ENCODE data around the gene FOXC2. TPM values are rescaled to one million over a fixed set of nuclear protein-coding genes. Genes with fewer than 3 reads are reported as not detected.

The FOXC2 gene
- total RNA-seq, 1 donor from 2014 or later: 77.8 TPM

DNA sequence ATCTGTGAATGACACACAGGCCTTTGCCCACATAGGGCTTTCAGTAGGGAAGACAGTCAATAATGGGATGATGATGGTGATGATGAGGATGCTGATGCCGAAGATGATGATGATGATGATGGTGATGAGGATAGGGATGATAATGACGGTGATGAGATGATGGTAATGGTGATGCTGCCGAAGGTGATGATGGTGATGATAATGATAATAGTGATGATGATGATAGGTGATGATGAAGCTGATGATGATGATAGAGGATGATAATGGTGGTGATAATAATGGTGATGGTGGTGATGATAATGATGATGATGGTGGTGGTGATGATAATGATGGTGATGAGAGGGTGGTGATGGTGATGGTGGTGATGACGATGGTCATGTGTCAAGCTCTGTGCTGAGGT lies 24.6 kb downstream of the FOXC2 start:
- H3K4me1 Mint-ChIP-seq (ENCODE audit: low read depth): peaks cover 48% of the 10 kb centered on the region
- TF ChIP-seq, protein P1, sequence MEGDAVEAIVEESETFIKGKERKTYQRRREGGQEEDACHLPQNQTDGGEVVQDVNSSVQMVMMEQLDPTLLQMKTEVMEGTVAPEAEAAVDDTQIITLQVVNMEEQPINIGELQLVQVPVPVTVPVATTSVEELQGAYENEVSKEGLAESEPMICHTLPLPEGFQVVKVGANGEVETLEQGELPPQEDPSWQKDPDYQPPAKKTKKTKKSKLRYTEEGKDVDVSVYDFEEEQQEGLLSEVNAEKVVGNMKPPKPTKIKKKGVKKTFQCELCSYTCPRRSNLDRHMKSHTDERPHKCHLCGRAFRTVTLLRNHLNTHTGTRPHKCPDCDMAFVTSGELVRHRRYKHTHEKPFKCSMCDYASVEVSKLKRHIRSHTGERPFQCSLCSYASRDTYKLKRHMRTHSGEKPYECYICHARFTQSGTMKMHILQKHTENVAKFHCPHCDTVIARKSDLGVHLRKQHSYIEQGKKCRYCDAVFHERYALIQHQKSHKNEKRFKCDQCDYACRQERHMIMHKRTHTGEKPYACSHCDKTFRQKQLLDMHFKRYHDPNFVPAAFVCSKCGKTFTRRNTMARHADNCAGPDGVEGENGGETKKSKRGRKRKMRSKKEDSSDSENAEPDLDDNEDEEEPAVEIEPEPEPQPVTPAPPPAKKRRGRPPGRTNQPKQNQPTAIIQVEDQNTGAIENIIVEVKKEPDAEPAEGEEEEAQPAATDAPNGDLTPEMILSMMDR (IDR thresholded peaks at IDR 0.05): no peak
- no peak for DNase-seq (ENCODE audit: low spot score)
- peak overlapping the region; percentile 24 for H3K27ac Mint-ChIP-seq (ENCODE audit: unreplicated experiment)
- peaks cover 8% of the 10 kb centered on the region for H3K36me3 Mint-ChIP-seq (ENCODE audit: low read depth)
- H3K9me3 Mint-ChIP-seq (ENCODE audit: low read depth): peaks cover 3% of the 10 kb centered on the region
- H3K27me3 Mint-ChIP-seq (ENCODE audit: low read depth): no peaks in the 10 kb centered on the region
- no peak overlapping the region for H3K4me3 Mint-ChIP-seq (ENCODE audit: unreplicated experiment)

DNA sequence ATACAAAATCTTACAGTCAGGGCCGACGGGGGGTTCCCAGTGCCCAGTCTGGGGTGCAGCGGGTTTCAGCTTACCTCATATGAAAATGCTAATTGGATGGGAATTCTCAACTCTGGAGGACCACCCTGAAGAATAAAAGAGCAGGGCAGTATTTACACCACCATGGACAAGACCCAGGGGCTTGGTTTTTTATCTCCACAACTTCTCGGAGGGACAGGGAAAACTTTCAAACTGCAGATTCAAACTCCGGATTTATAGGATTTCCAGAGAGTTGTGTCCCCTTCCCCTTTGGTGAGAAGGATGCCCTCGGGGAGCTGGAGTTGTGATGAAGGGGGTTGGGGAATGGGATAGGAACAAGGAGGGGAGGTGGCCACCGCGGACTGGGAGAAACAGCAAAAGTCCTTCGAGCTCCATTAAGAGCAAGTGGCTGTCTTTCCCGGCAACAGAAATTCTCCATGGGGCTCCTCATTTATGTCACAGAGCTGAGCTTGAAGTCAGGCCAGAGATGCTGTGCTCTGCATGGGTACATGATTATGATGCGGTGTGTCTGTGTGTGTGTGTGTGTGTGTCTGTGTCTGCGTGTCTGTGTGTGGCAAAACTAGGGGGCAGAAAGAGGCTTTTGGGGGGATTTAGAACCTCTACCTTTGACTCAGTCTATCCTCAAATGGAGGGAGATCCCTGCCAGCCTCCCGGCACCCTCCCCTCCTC lies 27.4 kb downstream of the FOXC2 start:
- no peak for DNase-seq (ENCODE audit: low spot score)
- peaks cover 75% of the 10 kb centered on the region for H3K4me1 Mint-ChIP-seq (ENCODE audit: low read depth)
- TF ChIP-seq, protein P1 (IDR thresholded peaks at IDR 0.05): no peak
- H3K36me3 Mint-ChIP-seq (ENCODE audit: low read depth): peaks cover 6% of the 10 kb centered on the region
- peak overlapping the region; percentile 86 for H3K27ac Mint-ChIP-seq (ENCODE audit: unreplicated experiment)
- peaks cover 3% of the 10 kb centered on the region for H3K9me3 Mint-ChIP-seq (ENCODE audit: low read depth)
- H3K4me3 Mint-ChIP-seq (ENCODE audit: unreplicated experiment): no peak overlapping the region
- H3K27me3 Mint-ChIP-seq (ENCODE audit: low read depth): no peaks in the 10 kb centered on the region

DNA sequence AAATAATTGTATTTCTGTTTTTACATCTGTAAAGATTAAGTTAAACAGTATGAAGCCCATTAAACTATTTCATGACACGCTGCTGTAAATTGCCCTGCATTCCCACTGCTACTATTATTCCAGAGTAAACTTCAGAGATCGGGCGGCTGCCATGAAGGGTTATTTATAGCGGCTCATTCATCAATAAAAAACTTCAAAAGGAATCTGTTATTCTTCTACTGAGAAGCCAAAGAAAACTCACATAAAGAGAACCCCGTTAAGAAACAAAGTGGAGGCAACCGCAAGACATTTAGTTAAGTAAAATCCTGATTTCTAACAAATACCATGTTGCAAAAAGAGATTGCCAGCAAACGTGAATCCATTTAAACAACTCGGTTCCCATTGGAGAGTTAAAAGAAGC lies 28.1 kb downstream of the FOXC2 start:
- Mint-ChIP-seq H3K9me3 (ENCODE audit: low read depth) (peaks cover 3% of the 10 kb centered on the region), H3K27ac (ENCODE audit: unreplicated experiment) (peak overlapping the region; percentile 86), H3K4me1 (ENCODE audit: low read depth) (peaks cover 74% of the 10 kb centered on the region), H3K4me3 (ENCODE audit: unreplicated experiment) (no peak overlapping the region), H3K27me3 (ENCODE audit: low read depth) (no peaks in the 10 kb centered on the region), H3K36me3 (ENCODE audit: low read depth) (peaks cover 6% of the 10 kb centered on the region)
- TF ChIP-seq, protein P1 (IDR thresholded peaks at IDR 0.05): no peak
- DNase-seq (ENCODE audit: low spot score): no peak

DNA sequence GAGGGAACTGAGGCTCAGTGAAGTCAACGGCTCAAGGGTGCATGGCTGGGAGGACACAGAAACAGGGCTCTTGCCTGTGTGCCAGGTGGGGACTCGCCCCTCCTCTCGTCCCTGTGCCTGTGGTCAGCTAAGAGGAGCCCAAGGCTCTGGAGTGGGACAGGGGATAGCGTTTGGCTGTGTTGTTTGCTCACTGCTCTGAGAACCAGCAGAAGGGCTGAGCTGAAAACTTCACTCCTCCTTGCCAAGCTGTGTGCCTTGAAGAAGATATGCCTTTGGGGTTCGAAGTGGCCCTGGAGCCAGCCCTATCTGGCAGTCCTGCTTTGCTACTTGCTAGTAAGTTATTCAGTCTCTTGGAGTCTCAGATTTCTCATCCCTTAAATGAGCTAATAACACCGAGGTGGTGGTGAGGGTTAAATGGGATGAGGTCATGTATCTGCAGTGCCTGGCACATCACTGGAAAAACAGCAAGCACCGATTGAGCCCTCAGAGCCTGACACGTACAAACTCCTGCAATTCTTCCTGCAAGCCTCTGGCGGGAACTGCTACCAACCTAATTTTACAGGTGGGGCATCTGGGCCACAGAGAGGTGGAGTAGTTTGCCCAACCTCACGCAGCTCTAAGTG lies 29.5 kb downstream of the FOXC2 start:
- DNase-seq (ENCODE audit: low spot score): no peak
- Mint-ChIP-seq H3K4me3 (ENCODE audit: unreplicated experiment) (no peak overlapping the region), H3K27me3 (ENCODE audit: low read depth) (no peaks in the 10 kb centered on the region), H3K36me3 (ENCODE audit: low read depth) (peaks cover 4% of the 10 kb centered on the region), H3K4me1 (ENCODE audit: low read depth) (peaks cover 76% of the 10 kb centered on the region), H3K27ac (ENCODE audit: unreplicated experiment) (peak overlapping the region; percentile 72), H3K9me3 (ENCODE audit: low read depth) (peaks cover 3% of the 10 kb centered on the region)
- TF ChIP-seq, protein P1 (IDR thresholded peaks at IDR 0.05): no peak

DNA sequence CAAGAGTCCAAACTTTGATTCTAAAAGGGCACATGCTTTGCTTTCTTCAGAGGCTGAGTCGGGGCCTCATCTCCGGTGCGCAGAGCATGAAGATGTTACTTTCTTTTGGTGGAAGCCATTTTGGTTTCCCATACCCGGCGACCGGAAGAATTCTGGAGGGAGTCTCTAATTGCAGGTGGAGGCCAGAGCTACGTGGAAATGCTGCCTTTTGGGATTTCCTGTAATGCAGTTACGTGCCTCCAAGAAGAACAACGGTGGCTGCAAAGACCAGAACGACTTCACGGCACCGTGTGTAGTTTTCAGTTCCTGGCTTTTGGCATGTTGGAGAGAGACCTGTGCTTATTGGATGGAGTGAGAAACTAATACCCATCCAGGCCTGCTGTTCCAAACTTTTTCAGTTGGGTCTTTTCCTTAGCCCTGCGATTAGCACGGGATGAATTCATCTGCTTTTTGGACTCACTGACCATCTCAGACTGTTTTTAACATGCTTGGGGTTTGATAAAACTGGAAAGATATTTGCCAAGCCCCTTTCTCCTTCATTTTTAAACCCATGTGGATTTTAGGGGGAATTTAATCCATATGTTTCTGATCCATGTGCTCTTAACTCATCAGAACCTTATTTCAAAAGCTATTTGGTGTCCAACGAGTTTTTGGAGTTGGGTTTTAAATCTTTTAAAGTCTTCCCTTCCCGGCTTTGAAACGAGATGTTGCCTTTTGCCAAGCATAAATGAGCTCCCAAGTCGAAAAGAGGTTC lies 30.7 kb downstream of the FOXC2 start:
- Mint-ChIP-seq H3K27ac (ENCODE audit: unreplicated experiment) (peak overlapping the region; percentile 93), H3K4me3 (ENCODE audit: unreplicated experiment) (no peak overlapping the region), H3K9me3 (ENCODE audit: low read depth) (no peaks in the 10 kb centered on the region), H3K4me1 (ENCODE audit: low read depth) (peaks cover 86% of the 10 kb centered on the region), H3K36me3 (ENCODE audit: low read depth) (no peaks in the 10 kb centered on the region), H3K27me3 (ENCODE audit: low read depth) (no peaks in the 10 kb centered on the region)
- DNase-seq (ENCODE audit: low spot score): no peak
- TF ChIP-seq, protein P1 (IDR thresholded peaks at IDR 0.05): no peak
